Activated CD4-positive, alpha-beta T cell treated with anti-CD3 and anti-CD28 coated beads, Interleukin-2, amount 50 U/mL, for 48 hours (primary cell): ENCODE results near the gene AHSA1.

Source experiments
- DNase-seq, 2 experiments: peaks; one replicate each; pipeline ENCODE4 v3.0.0-alpha.2; 2020

The AHSA1 gene

GRCh38 chr14:77474479-77475177, 16.7 kb downstream of the AHSA1 start:
- DNase-seq, result no peak

GRCh38 chr14:77475432-77476115, 17.7 kb downstream of the AHSA1 start:
- no peak for DNase-seq

GRCh38 chr14:77478029-77478428, 20.1 kb downstream of the AHSA1 start:
- DNase-seq, result no peak

- no peak for DNase-seq
Observed at GRCh38 chr14:77478796-77479195, 20.9 kb downstream of the AHSA1 start.

GRCh38 chr14:77482422-77482821, 24.5 kb downstream of the AHSA1 start:
- no peak for DNase-seq

- no peak for DNase-seq
Observed at GRCh38 chr14:77485256-77485655, 27.4 kb downstream of the AHSA1 start.

GRCh38 chr14:77485901-77486678, 28.2 kb downstream of the AHSA1 start:
- DNase-seq, result no peak

GRCh38 chr14:77488558-77488957, 30.7 kb downstream of the AHSA1 start:
- no peak for DNase-seq

GRCh38 chr14:77489041-77489440, 31.1 kb downstream of the AHSA1 start:
- DNase-seq, result no peak

GRCh38 chr14:77490347-77490986, 32.6 kb downstream of the AHSA1 start:
- DNase-seq, result no peak

GRCh38 chr14:77491056-77491455, 33.2 kb downstream of the AHSA1 start:
- DNase-seq, result no peak

- DNase-seq, result no peak
Observed at GRCh38 chr14:77495334-77495733, 37.4 kb downstream of the AHSA1 start.

GRCh38 chr14:77498120-77498979, 40.5 kb downstream of the AHSA1 start, which contains the start of gene ISM2:
Gene ISM2 (minus strand): TSS chr14:77498816. CDS start chr14:77498793, 23 bp downstream.
- DNase-seq, result peak; percentile 46 to 59

- DNase-seq, result no peak
Observed at GRCh38 chr14:77498984-77499527, 41.2 kb downstream of the AHSA1 start.

GRCh38 chr14:77502109-77502782, 44.4 kb downstream of the AHSA1 start:
- no peak for DNase-seq

GRCh38 chr14:77503138-77503537, 45.2 kb downstream of the AHSA1 start:
- no peak for DNase-seq

- no peak for DNase-seq
Observed at GRCh38 chr14:77505031-77505430, 47.1 kb downstream of the AHSA1 start.

GRCh38 chr14:77507762-77508161, 49.9 kb downstream of the AHSA1 start:
- DNase-seq, result no peak

GRCh38 chr14:77508249-77508648, 50.4 kb downstream of the AHSA1 start:
- DNase-seq, result no peak

GRCh38 chr14:77508876-77509275, 51.0 kb downstream of the AHSA1 start:
- no peak for DNase-seq

- no peak for DNase-seq
Observed at GRCh38 chr14:77509366-77509765, 51.5 kb downstream of the AHSA1 start.
